ENCODE results near the gene GPR61. TPM values are rescaled to one million over a fixed set of nuclear protein-coding genes. Genes with fewer than 3 reads are reported as not detected.

The GPR61 gene
- polyA plus RNA-seq, 1 donor from 2014 or later: 9.7 TPM

DNA sequence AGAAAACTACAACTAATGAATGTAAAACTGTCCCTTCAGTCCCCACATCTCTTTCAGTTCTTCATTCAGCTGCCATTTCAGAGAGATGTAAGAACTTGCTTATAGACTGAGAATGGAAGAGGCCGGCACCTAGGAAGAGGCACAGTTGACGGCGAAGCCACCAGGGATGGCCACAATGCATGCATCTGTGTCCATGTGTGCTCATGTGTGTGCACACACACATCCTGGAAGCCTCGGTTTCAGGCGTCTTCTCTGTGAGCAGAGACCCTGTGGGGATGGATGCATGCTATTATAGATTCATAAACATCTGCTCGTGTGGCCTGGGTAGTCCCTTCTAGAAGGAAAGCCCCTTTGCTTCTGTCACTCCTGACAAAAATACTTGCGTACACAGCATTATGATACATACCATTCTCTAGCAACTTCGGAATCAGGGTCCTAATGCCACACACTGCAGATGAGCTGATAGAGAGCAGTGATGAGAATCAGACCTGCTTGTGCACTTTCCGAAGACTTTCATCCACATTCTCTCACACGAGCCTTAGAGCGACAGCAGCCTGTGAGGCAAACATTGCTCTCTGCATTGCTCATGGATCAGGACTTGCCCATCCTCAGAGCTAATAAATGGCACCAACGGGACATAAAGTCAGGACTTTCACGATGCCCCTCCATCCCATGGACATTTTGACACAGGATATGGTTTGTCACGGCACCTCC is 12.4 kb upstream of the GPR61 start:
- Histone ChIP-seq H4K20me1 (ENCODE audit: insufficient read depth) (no peaks in the 10 kb centered on the region), H3K9me2 (ENCODE audit: insufficient read depth, low read length) (no peaks in the 10 kb centered on the region), H3K4me2 (ENCODE audit: low read length) (no peak overlapping the region), H3K36me3 (ENCODE audit: insufficient read depth, low read length) (no peaks in the 10 kb centered on the region), H3K27me3 (ENCODE audit: insufficient read depth, low read depth, low read length) (no peaks in the 10 kb centered on the region), H3K9ac (ENCODE audit: low read length) (no peak overlapping the region), H2AFZ (ENCODE audit: low read depth, low read length) (no peak overlapping the region), H3K79me2 (replicated peaks; ENCODE audit: insufficient read depth, low read length) (no peaks in the 10 kb centered on the region), H3K9me3 (ENCODE audit: low read length) (no peaks in the 10 kb centered on the region), H3F3A (ENCODE audit: insufficient read depth, low read length, poor library complexity, severe bottlenecking) (no peaks in the 10 kb centered on the region), H3K27ac (ENCODE audit: low read length) (no peak overlapping the region), H3K4me3 (ENCODE audit: low read length) (no peak overlapping the region)
- TF ChIP-seq RAD21 (conservative IDR thresholded peaks at IDR 0.05) (no peak), EZH2 (IDR thresholded peaks at IDR 0.05; ENCODE audit: borderline replicate concordance, insufficient read depth, low read length, poor library complexity, severe bottlenecking) (no peak), POLR2AphosphoS5 (IDR thresholded peaks at IDR 0.05) (no peak), MXI1 (conservative IDR thresholded peaks at IDR 0.05; ENCODE audit: poor library complexity, severe bottlenecking) (no peak)

GRCh38 chr1:109527846-109528695 is 11.6 kb upstream of the GPR61 start:
- H3F3A ChIP-seq (ENCODE audit: insufficient read depth, low read length, poor library complexity, severe bottlenecking): no peaks in the 10 kb centered on the region
- no peaks in the 10 kb centered on the region for H3K27me3 ChIP-seq (ENCODE audit: insufficient read depth, low read depth, low read length)
- H3K9ac ChIP-seq (ENCODE audit: low read length): no peak overlapping the region
- H3K4me3 ChIP-seq (ENCODE audit: low read length): no peak overlapping the region
- no peaks in the 10 kb centered on the region for H3K9me3 ChIP-seq (ENCODE audit: low read length)
- no peaks in the 10 kb centered on the region for H4K20me1 ChIP-seq (ENCODE audit: insufficient read depth)
- TF ChIP-seq RAD21 (conservative IDR thresholded peaks at IDR 0.05) (no peak), SMC3 (conservative IDR thresholded peaks at IDR 0.05; ENCODE audit: poor library complexity) (no peak), CTCF (IDR thresholded peaks at IDR 0.05; ENCODE audit: poor library complexity, severe bottlenecking) (no peak), POLR2AphosphoS5 (IDR thresholded peaks at IDR 0.05) (no peak), EP300 (conservative IDR thresholded peaks at IDR 0.05; ENCODE audit: poor library complexity, severe bottlenecking) (no peak), EZH2 (IDR thresholded peaks at IDR 0.05; ENCODE audit: borderline replicate concordance, insufficient read depth, low read length, poor library complexity, severe bottlenecking) (no peak), MXI1 (conservative IDR thresholded peaks at IDR 0.05; ENCODE audit: poor library complexity, severe bottlenecking) (no peak), TAF1 (IDR thresholded peaks at IDR 0.05; ENCODE audit: low read depth) (no peak)
- TF ChIP-seq, protein P1, sequence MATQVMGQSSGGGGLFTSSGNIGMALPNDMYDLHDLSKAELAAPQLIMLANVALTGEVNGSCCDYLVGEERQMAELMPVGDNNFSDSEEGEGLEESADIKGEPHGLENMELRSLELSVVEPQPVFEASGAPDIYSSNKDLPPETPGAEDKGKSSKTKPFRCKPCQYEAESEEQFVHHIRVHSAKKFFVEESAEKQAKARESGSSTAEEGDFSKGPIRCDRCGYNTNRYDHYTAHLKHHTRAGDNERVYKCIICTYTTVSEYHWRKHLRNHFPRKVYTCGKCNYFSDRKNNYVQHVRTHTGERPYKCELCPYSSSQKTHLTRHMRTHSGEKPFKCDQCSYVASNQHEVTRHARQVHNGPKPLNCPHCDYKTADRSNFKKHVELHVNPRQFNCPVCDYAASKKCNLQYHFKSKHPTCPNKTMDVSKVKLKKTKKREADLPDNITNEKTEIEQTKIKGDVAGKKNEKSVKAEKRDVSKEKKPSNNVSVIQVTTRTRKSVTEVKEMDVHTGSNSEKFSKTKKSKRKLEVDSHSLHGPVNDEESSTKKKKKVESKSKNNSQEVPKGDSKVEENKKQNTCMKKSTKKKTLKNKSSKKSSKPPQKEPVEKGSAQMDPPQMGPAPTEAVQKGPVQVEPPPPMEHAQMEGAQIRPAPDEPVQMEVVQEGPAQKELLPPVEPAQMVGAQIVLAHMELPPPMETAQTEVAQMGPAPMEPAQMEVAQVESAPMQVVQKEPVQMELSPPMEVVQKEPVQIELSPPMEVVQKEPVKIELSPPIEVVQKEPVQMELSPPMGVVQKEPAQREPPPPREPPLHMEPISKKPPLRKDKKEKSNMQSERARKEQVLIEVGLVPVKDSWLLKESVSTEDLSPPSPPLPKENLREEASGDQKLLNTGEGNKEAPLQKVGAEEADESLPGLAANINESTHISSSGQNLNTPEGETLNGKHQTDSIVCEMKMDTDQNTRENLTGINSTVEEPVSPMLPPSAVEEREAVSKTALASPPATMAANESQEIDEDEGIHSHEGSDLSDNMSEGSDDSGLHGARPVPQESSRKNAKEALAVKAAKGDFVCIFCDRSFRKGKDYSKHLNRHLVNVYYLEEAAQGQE (IDR thresholded peaks at IDR 0.05; ENCODE audit: borderline replicate concordance): no peak
- H2AFZ ChIP-seq (ENCODE audit: low read depth, low read length): no peak overlapping the region
- H3K36me3 ChIP-seq (ENCODE audit: insufficient read depth, low read length): no peaks in the 10 kb centered on the region
- H3K79me2 ChIP-seq (replicated peaks; ENCODE audit: insufficient read depth, low read length): no peaks in the 10 kb centered on the region
- no peak overlapping the region for H3K27ac ChIP-seq (ENCODE audit: low read length)
- no peak overlapping the region for H3K4me2 ChIP-seq (ENCODE audit: low read length)
- H3K9me2 ChIP-seq (ENCODE audit: insufficient read depth, low read length): no peaks in the 10 kb centered on the region
